HG02678 (cell line): ENCODE data around the gene LGALS9.
"Not testable (repeated sequence)": the region's sequence is repeated elsewhere in the genome, so short reads cannot be mapped to it uniquely, and the experiment has no call there.

Experiments
- ATAC-seq: cut with Tn5 transposase; IDR thresholded peaks from one replicate; pipeline ENCODE4 v1.9.1; 2021; ENCODE audit warnings: mild to moderate bottlenecking, moderate library complexity; ENCODE audit not compliant: unreplicated experiment

Gene LGALS9

DNA sequence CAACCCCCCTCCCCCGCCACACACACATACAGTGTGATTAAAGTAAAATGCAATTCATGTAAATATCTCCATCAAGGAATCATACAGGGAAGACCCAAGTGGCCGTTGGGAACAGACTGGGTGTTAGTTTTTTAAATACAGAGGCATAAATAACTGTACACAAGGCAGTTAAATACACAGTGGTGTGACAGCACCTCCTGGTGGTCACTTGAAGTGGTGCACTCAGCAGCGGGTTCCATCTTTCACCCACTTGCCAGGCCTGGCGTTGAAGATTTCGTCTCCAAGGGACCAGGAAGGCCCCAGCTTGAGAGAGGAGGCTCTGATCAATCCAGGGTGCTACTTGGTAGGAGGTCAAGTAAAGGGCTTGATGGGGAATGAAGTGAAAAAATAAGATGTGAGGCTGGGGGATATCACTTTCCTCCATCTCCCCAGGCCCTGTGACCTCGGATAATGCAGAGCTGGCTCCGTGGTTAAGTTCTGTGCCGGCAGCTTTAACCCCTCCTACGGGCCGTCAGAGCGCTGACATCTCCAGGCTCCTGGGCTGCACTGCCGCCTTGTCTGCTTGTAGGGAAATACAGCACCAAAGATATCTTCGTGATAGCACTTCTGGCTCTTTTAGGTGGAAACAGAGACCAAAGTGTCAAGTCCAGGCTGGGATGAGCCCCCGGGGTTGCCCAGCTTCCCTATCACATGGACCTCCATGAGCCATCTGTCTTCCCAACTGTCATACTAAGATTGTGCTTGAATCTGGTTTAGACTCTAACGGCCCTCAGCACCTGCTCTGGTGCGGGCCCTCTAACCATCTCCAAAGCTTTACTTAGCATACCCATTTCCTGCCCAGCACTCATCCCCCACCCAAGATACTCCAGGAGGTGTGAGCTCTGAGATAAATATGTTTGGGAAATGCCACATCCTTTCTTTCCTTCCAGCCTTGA is 20.7 kb downstream of the LGALS9 start:
- no peak for ATAC-seq

DNA sequence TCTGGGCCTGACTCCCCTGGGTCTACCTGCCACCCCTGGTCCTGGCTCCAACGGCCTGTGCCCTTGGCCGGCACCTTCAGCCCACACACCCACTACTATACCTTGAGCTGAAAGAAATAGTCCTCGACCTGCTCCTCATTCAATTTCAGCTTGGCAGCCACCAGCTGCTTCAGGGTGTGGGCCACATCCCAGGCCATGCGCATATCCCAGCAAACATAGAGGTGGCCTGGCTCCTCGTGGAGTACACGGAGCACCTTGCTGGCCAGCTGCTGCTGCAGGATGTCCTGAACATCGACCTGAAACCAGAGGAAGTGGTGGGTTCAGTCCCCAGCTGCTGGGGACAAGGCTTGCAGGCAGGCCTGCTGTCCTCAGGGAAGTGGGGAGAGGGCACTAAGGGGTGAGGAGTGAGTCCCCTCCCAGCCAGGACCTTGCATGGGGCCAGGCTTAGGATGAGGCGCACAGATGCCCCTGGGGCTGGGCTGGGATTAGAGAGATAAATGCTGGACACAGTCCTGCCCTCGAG is 22.5 kb downstream of the LGALS9 start:
- not testable (repeated sequence) for ATAC-seq

DNA sequence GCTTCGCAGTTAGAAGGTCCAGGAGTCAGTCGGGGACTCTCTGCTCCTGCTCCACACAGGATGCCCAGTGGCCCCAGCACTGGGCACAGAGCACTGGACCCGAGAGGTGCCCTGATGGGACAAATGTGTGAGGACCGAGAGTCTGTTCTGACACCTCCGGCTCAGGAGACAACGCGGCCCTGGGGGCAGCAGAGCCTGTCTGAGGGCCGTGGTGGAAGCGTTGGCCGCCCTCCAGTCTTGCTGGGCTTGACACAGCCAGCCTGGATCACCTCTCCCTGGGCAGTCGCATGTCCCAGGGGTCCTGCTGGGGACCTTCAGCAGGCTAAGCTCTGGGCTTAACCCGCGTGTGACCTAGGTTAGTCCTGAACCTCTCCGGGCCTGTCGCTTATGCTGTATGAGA is 23.1 kb downstream of the LGALS9 start:
- no peak for ATAC-seq

GRCh38 chr17:27654654-27655524 is 23.9 kb downstream of the LGALS9 start:
- peak; percentile 76 for ATAC-seq

DNA sequence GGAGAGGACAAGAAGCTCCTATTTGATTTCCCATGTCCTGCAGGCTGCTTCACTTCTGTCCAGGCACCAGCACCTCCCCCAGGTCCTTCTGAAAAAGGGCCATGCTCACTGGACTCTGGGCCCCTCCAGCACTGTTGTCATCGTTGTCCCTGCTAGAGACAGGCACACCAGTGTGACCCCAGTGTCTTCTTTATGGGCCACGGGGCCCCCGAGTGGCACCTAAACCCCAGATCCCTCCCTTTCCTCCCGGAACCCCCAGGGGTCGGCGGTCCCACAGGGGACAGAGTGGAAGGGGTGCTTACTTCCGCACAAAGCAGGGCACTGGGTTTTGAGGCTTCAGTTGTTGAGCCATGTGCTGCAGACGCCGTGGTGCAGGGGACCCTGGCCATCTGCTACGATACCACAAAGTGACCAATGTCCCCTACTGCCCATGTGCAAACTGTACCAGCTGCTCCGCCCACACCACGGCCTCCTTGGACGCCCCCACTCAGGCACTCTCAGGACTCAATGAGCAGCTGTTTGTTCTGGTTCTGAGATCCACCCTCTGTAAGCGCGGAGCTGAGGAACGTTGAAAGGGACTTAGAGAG is 24.6 kb downstream of the LGALS9 start:
- ATAC-seq = not testable (repeated sequence)

GRCh38 chr17:27656620-27657019 is 25.6 kb downstream of the LGALS9 start:
- not testable (repeated sequence) for ATAC-seq

DNA sequence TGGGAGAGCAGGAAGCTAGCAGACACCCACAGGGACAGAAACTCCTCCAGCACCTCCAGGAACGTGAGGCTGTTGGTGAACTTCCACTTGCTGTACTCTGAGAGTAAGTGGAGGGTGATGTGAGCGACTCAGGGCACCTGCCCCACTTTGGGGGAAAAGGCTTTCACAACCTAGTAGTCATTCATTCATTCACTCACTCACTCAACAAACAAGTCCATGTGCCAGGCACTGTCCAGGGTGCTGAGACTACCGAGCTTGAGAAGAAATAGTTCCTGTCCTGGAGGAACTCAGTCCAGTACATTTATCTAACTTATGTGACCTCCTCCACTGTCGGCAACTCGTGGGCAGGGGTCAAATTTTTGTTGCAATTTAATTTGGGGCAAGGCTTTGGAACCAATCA is 26.6 kb downstream of the LGALS9 start:
- no peak for ATAC-seq

DNA sequence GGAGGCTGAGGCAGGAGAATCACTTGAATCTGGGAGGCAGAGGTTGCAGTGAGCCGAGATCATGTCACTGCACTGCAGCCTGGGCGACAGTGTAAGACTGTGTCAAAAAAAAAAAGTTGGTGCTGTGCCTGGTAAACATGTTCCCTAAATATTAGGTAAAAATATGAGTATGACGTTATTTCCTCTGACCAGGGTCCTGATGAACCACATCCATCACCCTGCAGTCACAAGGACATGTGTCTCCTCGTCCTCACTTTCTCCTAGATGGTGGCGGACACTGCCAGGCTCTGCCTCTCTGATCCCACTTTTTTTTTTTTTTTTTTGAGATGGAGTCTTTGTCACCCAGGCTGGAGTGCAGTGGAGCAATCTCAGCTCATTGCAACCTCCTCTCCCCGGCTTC is 28.7 kb downstream of the LGALS9 start:
- ATAC-seq = no peak

- ATAC-seq = no peak
These were observed 29.4 kb downstream of the LGALS9 start for GRCh38 chr17:27660436-27660835.

- no peak for ATAC-seq
These were observed 33.1 kb downstream of the LGALS9 start for GRCh38 chr17:27663936-27664605.

GRCh38 chr17:27664606-27664965 is 33.6 kb downstream of the LGALS9 start:
- no peak for ATAC-seq

- ATAC-seq = no peak
These were observed 34.6 kb downstream of the LGALS9 start for GRCh38 chr17:27665549-27665948.

DNA sequence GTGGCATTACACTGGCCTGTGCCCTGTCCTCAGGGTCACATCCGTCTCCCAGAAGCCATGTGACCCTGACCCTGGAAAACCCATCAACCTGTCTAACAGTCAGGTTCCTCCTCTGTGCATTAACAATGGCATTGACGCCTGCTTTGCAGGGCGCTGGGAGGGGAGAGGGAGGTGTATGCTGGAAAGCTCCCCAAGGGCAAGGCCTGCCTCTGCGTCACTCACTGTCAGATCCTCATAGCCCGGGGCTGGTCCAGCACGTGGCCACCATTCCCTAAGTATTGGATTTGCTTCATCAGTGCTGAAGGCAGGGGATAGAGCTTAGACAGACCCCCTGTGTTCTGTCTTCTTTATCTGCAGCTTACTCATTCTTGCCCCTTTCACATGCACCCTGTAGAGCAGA is 35.3 kb downstream of the LGALS9 start:
- not testable (repeated sequence) for ATAC-seq

- ATAC-seq = no peak
These were observed 36.0 kb downstream of the LGALS9 start for GRCh38 chr17:27666831-27667560.

- no peak for ATAC-seq
These were observed 36.9 kb downstream of the LGALS9 start for GRCh38 chr17:27667656-27668487.

- no peak for ATAC-seq
These were observed 37.5 kb downstream of the LGALS9 start for GRCh38 chr17:27668488-27668823.

DNA sequence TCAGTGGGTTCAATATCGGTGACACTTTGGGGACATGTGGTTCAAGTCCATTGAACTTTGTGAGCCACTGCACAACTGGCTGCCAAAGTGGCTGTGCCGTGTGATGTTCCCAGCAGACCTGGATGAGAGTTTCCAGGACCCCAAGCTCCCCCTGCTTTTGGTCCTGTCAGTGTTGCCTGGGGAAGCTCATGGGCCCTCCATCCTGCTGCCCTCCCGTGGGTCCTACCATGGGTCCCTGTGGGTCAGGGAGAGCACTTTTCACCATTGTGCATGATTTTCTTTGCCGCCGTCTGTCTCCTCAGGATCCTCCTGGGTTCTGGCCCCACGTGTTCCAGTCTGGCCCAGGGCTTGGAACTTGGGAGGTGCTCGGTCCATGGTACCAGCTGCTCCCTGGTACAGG is 38.1 kb downstream of the LGALS9 start:
- ATAC-seq = no peak

- ATAC-seq = no peak
These were observed 38.9 kb downstream of the LGALS9 start for GRCh38 chr17:27669850-27670249.
